Fibroblast of pulmonary artery (primary cell): ENCODE measurements around the gene FAM83F.

ENCODE experiments used
- DNase-seq: peaks from one replicate; pipeline ENCODE4 v3.0.0-alpha.2; 2010; ENCODE audit warnings: low read depth
- H3K4me3 ChIP-seq: replicated peaks from 2 replicates; pipeline ENCODE4 v1.5.1; 2011; ENCODE audit warnings: low read depth, mild to moderate bottlenecking, control low read depth, low read length, moderate library complexity
- CTCF ChIP-seq: IDR thresholded peaks from 2 replicates; pipeline ENCODE4 v1.5.1; 2011; ENCODE audit warnings: mild to moderate bottlenecking, control low read depth, low read length, inconsistent platforms; ENCODE audit errors: missing control alignments

The FAM83F gene

GRCh38 chr22:40058265-40058664 is 63.5 kb downstream of the FAM83F start:
- H3K4me3 ChIP-seq, result no peak overlapping the region
- DNase-seq, result no peak
- no peak for TF ChIP-seq CTCF

DNA sequence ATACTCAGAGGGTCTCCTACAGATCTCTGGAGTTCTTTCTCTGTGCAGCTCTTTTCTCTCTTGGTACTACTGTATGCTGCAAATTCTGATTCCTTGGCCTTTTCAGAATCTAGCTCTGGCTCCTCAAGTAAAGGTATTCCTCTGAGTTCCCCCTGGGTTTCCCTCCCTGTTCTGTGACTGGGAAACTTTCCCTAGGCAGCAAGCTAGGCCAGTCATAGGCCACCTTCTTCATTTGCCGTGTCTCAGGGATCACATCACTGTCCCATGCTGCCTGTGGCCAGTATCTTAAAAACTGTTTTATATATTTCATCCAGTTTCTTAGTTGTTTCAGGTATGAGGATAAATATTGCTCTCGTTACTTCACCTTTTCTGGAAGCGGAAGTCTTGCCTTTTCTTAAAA is 71.2 kb downstream of the FAM83F start:
- H3K4me3 ChIP-seq, result no peak overlapping the region
- DNase-seq, result no peak
- TF ChIP-seq CTCF, result no peak

GRCh38 chr22:40067639-40068038 is 72.9 kb downstream of the FAM83F start:
- TF ChIP-seq CTCF, result no peak
- no peak overlapping the region for H3K4me3 ChIP-seq
- DNase-seq, result no peak

GRCh38 chr22:40070701-40071100 is 75.9 kb downstream of the FAM83F start:
- no peak overlapping the region for H3K4me3 ChIP-seq
- TF ChIP-seq CTCF, result no peak
- no peak for DNase-seq

- no peak for DNase-seq
- H3K4me3 ChIP-seq, result no peak overlapping the region
- TF ChIP-seq CTCF, result no peak
These were observed 77.0 kb downstream of the FAM83F start for GRCh38 chr22:40071720-40072119.

DNA sequence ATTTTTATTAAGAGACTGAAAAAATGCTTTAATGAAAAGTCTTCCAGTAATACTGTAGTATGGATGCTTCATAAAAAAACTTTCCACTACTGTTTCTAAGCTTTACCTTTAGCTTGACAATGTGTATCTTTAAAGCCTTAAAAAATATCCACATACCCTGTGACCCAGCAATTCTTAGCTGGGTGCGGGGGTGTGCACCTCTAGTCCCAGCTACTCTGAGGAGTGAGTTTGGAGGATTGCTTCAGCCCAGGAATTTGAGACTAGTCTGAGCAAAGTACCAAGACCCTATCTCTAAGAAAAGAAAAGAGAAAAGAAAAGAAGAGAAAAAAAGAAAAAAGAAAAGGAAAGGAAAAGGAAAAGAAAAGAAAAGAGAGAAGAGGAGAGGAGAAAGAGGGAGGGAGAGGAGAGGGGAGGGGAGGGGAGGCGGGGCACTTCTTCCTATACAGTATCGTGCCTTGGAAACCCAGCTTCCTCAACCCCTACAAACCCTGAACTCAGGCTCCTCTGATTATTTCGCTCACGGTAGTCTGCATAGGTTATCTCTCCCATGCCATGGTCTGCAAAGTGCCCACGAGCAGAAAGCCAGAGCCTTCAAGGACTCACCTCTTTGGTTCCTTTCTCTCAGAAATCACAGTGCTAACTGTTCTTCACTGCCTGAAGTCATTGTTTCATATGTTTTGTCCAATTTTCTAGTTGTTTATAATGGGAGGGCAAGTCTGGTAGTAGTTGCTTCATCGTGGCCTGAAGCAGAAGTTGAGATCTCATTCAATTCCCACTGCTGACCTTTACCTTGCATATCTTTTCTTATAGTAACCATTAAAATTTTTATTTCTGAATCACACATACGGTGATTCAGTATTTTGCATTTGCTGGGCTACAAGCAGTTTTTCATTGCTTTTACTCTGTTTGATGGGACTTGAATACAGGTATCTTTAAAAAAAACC is 82.2 kb downstream of the FAM83F start:
- no peak for TF ChIP-seq CTCF
- no peak overlapping the region for H3K4me3 ChIP-seq
- no peak for DNase-seq

DNA sequence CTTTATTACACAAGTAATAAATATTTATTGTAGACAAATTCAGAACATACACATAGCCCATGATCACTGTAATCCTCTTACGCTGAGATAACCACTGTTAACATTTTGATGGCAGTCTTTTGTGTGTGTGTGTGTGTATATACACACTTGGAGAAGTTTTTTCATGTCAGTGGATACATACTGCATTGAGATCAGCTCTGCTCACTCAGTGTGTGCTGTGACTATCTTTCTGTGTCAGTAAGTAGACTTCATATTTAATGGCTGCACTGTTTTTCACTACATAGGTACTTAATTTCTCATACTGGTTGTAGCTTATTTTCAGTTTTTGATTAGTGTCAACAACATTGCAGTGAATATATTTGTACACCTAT is 82.9 kb downstream of the FAM83F start:
- no peak for TF ChIP-seq CTCF
- no peak overlapping the region for H3K4me3 ChIP-seq
- DNase-seq, result no peak
